IMR-90 (cell line): ENCODE measurements around the gene ZNF559. TPM values are rescaled to one million over a fixed set of nuclear protein-coding genes. Genes with fewer than 3 reads are reported as not detected.

ENCODE experiments used
- ATAC-seq: fragments of 200-7000 bp; cut with Tn5 transposase; 2 replicates; pipeline ENCODE4 v1.9.1; 2020; ENCODE audit warnings: low read depth, mild to moderate bottlenecking, moderate library complexity
- BruUV-seq: library from RNA; stranded (reverse); fragments of 400-500 nt; replicated peaks from 2 replicates; lab custom pipeline; 2021; lab: Mats Ljungman, UMichigan
- CTCF ChIA-PET: fragments of 300-600 bp; formaldehyde crosslinking; extraction: SDS; loops from one replicate; lab custom pipeline; 2021; ENCODE audit warnings: antibody characterized with exemption; lab: Yijun Ruan, JAX
- POLR2A ChIA-PET: fragments of 300-600 bp; sonication (Branson Sonifier 250); formaldehyde crosslinking; loops from one replicate; lab custom pipeline; 2022; ENCODE audit warnings: antibody characterized with exemption; ENCODE audit not compliant: unreplicated experiment; lab: Charles Lee
- DNase-seq: peaks from one replicate; pipeline ENCODE4 v3.0.0; 2013
- H2AFZ ChIP-seq: replicated peaks from 2 replicates; pipeline ENCODE3; 2013; ENCODE audit warnings: low read length, mild to moderate bottlenecking; ENCODE audit not compliant: poor library complexity
- H2AK5ac ChIP-seq: 2 replicates; pipeline ENCODE4 v1.6.1; 2013; ENCODE audit warnings: low read depth, low read length, inconsistent platforms
- H2AK9ac ChIP-seq: replicated peaks from 2 replicates; pipeline ENCODE3; 2013; ENCODE audit warnings: mild to moderate bottlenecking, low read depth, low read length, moderate library complexity; ENCODE audit not compliant: poor library complexity
- H2BK120ac ChIP-seq: 2 replicates; pipeline ENCODE4 v1.6.1; 2013; ENCODE audit warnings: low read depth, low read length, inconsistent platforms
- H2BK15ac ChIP-seq: 3 replicates; pipeline ENCODE4 v1.6.1; 2013; ENCODE audit warnings: low read depth, low read length, inconsistent platforms
- H2BK20ac ChIP-seq: 2 replicates; pipeline ENCODE4 v1.6.1; 2013; ENCODE audit warnings: low read depth, mild to moderate bottlenecking, inconsistent platforms, low read length, moderate library complexity
- H2BK5ac ChIP-seq: 2 replicates; pipeline ENCODE4 v1.6.1; 2013; ENCODE audit warnings: mild to moderate bottlenecking, low read depth, low read length, inconsistent platforms; ENCODE audit not compliant: poor library complexity, severe bottlenecking
- H3K14ac ChIP-seq: replicated peaks from 2 replicates; pipeline ENCODE4 v1.6.1; 2013; ENCODE audit warnings: low read depth, low read length, inconsistent platforms
- H3K18ac ChIP-seq: 2 replicates; pipeline ENCODE4 v1.6.1; 2013; ENCODE audit warnings: low read depth, low read length, control low read depth
- H3K23ac ChIP-seq: 2 replicates; pipeline ENCODE4 v1.6.1; 2013; ENCODE audit warnings: low read depth, low read length, inconsistent platforms
- H3K27ac ChIP-seq: 2 replicates; pipeline ENCODE4 v1.5.1; 2013; ENCODE audit warnings: mild to moderate bottlenecking, control low read depth, low read length; ENCODE audit not compliant: insufficient read depth
- H3K27me3 ChIP-seq: 2 replicates; pipeline ENCODE4 v1.6.1; 2013; ENCODE audit warnings: low read length; ENCODE audit not compliant: control insufficient read depth, insufficient read depth
- H3K36me3 ChIP-seq: 2 replicates; pipeline ENCODE4 v1.6.1; 2013; ENCODE audit warnings: low read length, mixed read lengths; ENCODE audit not compliant: control insufficient read depth, insufficient read depth
- H3K4ac ChIP-seq: 2 replicates; pipeline ENCODE4 v1.6.1; 2013; ENCODE audit warnings: low read depth, low read length, inconsistent platforms
- H3K4me1 ChIP-seq: 2 replicates; pipeline ENCODE4 v1.6.1; 2013; ENCODE audit warnings: low read length, mixed read lengths; ENCODE audit not compliant: control insufficient read depth, insufficient read depth
- H3K4me2 ChIP-seq: 2 replicates; pipeline ENCODE4 v1.6.1; 2013; ENCODE audit warnings: low read depth, mild to moderate bottlenecking, control low read depth, low read length, moderate library complexity
- H3K4me3 ChIP-seq: 2 replicates; pipeline ENCODE4 v1.5.1; 2013; ENCODE audit warnings: low read depth, mild to moderate bottlenecking, control low read depth, low read length, moderate library complexity; ENCODE audit not compliant: insufficient read depth
- H3K56ac ChIP-seq: 2 replicates; pipeline ENCODE4 v1.6.1; 2013; ENCODE audit warnings: low read length, inconsistent platforms; ENCODE audit not compliant: insufficient read depth; ENCODE audit errors: extremely low read depth
- H3K79me1 ChIP-seq, 2 experiments: 2 replicates each; pipeline ENCODE4 v1.6.1; 2013; ENCODE audit warnings: low read length in 2 of 2, inconsistent platforms in 1 of 2, low read depth in 1 of 2
- H3K9ac ChIP-seq: 2 replicates; pipeline ENCODE4 v1.6.1; 2013; ENCODE audit warnings: low read depth, low read length, control low read depth
- H3K9me1 ChIP-seq: 2 replicates; pipeline ENCODE4 v1.6.1; 2013; ENCODE audit warnings: low read length, inconsistent platforms; ENCODE audit not compliant: insufficient read depth
- H3K9me3 ChIP-seq: 2 replicates; pipeline ENCODE4 v1.6.1; 2013; ENCODE audit warnings: low read length; ENCODE audit not compliant: control insufficient read depth, insufficient read depth
- H4K20me1 ChIP-seq: 2 replicates; pipeline ENCODE4 v1.6.1; 2013; ENCODE audit warnings: low read length, inconsistent platforms; ENCODE audit not compliant: insufficient read depth
- H4K5ac ChIP-seq: 2 replicates; pipeline ENCODE4 v1.6.1; 2013; ENCODE audit warnings: mild to moderate bottlenecking, low read depth, low read length, control low read depth
- H4K8ac ChIP-seq, 2 experiments: 2 replicates each; pipeline ENCODE4 v1.6.1; 2013; ENCODE audit warnings: low read depth in 2 of 2, low read length in 2 of 2, control low read depth in 1 of 2, inconsistent platforms in 1 of 2
- H4K91ac ChIP-seq: 2 replicates; pipeline ENCODE4 v1.6.1; 2013; ENCODE audit warnings: low read depth, low read length, inconsistent platforms; ENCODE audit not compliant: insufficient read depth
- BHLHE40 ChIP-seq: fragments of 150-350 bp; IDR thresholded peaks from 2 replicates; pipeline ENCODE4 v1.6.1; 2016; ENCODE audit warnings: mild to moderate bottlenecking, low read depth, low read length
- CEBPB ChIP-seq: IDR thresholded peaks from 2 replicates; pipeline ENCODE4 v1.6.1; 2012; ENCODE audit warnings: low read depth, low read length, improper control_type of control experiment
- CHD1 ChIP-seq: IDR thresholded peaks from 2 replicates; pipeline ENCODE4 v1.6.1; 2012; ENCODE audit warnings: low read depth, low read length, improper control_type of control experiment
- FOS ChIP-seq: fragments of 150-350 bp; IDR thresholded peaks from 2 replicates; pipeline ENCODE4 v1.6.1; 2016; ENCODE audit warnings: low read depth, low read length
- MAFK ChIP-seq: IDR thresholded peaks from 2 replicates; pipeline ENCODE4 v1.6.1; 2012; ENCODE audit warnings: low read depth, low read length, improper control_type of control experiment
- MAZ ChIP-seq: IDR thresholded peaks from 2 replicates; pipeline ENCODE4 v1.6.1; 2012; ENCODE audit warnings: low read depth, mild to moderate bottlenecking, low read length, improper control_type of control experiment, moderate library complexity, borderline replicate concordance
- MXI1 ChIP-seq: IDR thresholded peaks from 2 replicates; pipeline ENCODE4 v1.6.1; 2012; ENCODE audit warnings: low read depth, mild to moderate bottlenecking, low read length, moderate library complexity, borderline replicate concordance
- NFE2L2 ChIP-seq: fragments of 150-350 bp; IDR thresholded peaks from 2 replicates; pipeline ENCODE4 v1.6.1; 2016; ENCODE audit warnings: low read depth, mild to moderate bottlenecking, low read length
- POLR2A ChIP-seq: IDR thresholded peaks from 2 replicates; pipeline ENCODE4 v1.6.1; 2012; ENCODE audit warnings: mild to moderate bottlenecking, low read depth, low read length
- RAD21 ChIP-seq: IDR thresholded peaks from 2 replicates; pipeline ENCODE4 v1.6.1; 2012; ENCODE audit warnings: low read length, improper control_type of control experiment
- RCOR1 ChIP-seq: IDR thresholded peaks from 2 replicates; pipeline ENCODE4 v1.6.1; 2012; ENCODE audit warnings: mild to moderate bottlenecking, low read length, improper control_type of control experiment; ENCODE audit not compliant: insufficient replicate concordance
- RFX5 ChIP-seq: IDR thresholded peaks from 2 replicates; pipeline ENCODE4 v1.8.0; 2012; ENCODE audit warnings: low read depth, mild to moderate bottlenecking, low read length, moderate library complexity
- SMC3 ChIP-seq: fragments of 150-350 bp; IDR thresholded peaks from 2 replicates; pipeline ENCODE4 v1.6.1; 2016; ENCODE audit warnings: low read depth, mild to moderate bottlenecking, antibody characterized with exemption, low read length, moderate library complexity
- WGBS, 2 experiments: methylation state at CpG; one replicate each; pipeline versions ENCODE4 v1.1.5 to v1.1.7; 2013; ENCODE audit warnings: missing lambda C conversion rate in 2 of 2; ENCODE audit not compliant: insufficient read length in 1 of 2; ENCODE audit errors: extremely low coverage in 2 of 2; 5-methylcytosine and 5-hydroxymethylcytosine counted together
- dilution Hi-C: fragments of 300-500 bp; cut with HindIII; formaldehyde crosslinking; loops from one replicate; pipeline ENCODE4 v1.14.3; 2018; ENCODE audit warnings: low sequenced_read_pairs; ENCODE audit not compliant: unreplicated experiment
- in situ Hi-C: fragments of 300-500 bp; cut with MboI; formaldehyde crosslinking; loops from 3 replicates; pipeline ENCODE4 v1.14.3; 2019; ENCODE audit warnings: low sequenced_read_pairs, inconsistent platforms, mixed read lengths
- intact Hi-C: fragments of 100-400 bp; cut with micrococcal nuclease; formaldehyde crosslinking; loops from 2 replicates; pipeline ENCODE4 v1.10.0; 2022
- polyA plus RNA-seq, 3 experiments: library from polyadenylated mRNA; depleted of rRNA; stranded (reverse); fragments of >200 nt; gene quantifications; 2 replicates each; pipeline ENCODE4 v1.2.3, GENCODE V29; 2012; ENCODE audit warnings: low replicate concordance in 1 of 3
- total RNA-seq: library from RNA; depleted of rRNA; stranded (reverse); fragments of >200 nt; gene quantifications from 2 replicates; pipeline ENCODE4 v1.2.3, GENCODE V29; 2012
- TF ChIP-seq, protein P1 (sequence below): fragments of 150-350 bp; IDR thresholded peaks from 2 replicates; pipeline ENCODE4 v1.6.1; 2017; ENCODE audit warnings: mild to moderate bottlenecking, antibody characterized with exemption, low read length, low read depth
- TF ChIP-seq, protein P2 (sequence below): fragments of 150-350 bp; IDR thresholded peaks from 2 replicates; pipeline ENCODE4 v1.6.1; 2016; ENCODE audit warnings: low read depth, mild to moderate bottlenecking, low read length, moderate library complexity, borderline replicate concordance
- TF ChIP-seq, protein P3 (sequence below): conservative IDR thresholded peaks from 2 replicates; pipeline ENCODE4 v1.5.1; 2012; ENCODE audit warnings: mild to moderate bottlenecking, low read depth, low read length, improper control_type of control experiment

Gene ZNF559
- total and polyA plus RNA-seq, 2 of the 4 experiments (the other 2 are of a cell fraction), result 8.8 to 9.9 TPM

DNA sequence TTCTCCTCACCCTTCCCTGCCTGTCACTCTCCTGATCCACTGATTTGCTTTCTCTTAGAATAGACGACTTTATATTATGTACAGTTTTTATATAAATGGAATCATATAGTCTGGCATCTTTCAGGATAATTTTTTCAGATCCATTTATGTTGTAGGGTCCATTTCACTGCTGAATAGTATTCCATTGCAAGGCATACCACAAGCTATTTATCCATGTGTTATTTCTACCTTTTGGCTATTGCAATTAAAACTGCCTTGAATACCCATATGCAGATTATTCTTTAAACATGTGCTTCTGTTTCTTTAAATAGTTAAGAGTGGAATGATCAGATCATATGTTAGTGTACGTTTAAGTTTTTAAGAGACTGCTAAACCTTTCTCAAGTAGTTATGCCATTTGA lies 21.0 kb downstream of the ZNF559 start:
- Histone ChIP-seq H2BK120ac (no peak overlapping the region), H2AK9ac (no peak overlapping the region), H3K4ac (no peak overlapping the region), H3K36me3 (peaks cover 12% of the 10 kb centered on the region), H3K27ac (no peak overlapping the region), H3K56ac (no peak overlapping the region), H3K4me3 (no peak overlapping the region), H3K14ac (no peak overlapping the region), H3K4me2 (no peak overlapping the region), H3K79me1 (no peaks in the 10 kb centered on the region), H3K9ac (no peak overlapping the region), H2AK5ac (no peak overlapping the region), H4K8ac (no peak overlapping the region), H2BK20ac (no peak overlapping the region), H3K23ac (no peak overlapping the region), H4K91ac (no peak overlapping the region), H3K27me3 (no peaks in the 10 kb centered on the region), H3K18ac (no peak overlapping the region), H3K9me3 (peaks cover 64% of the 10 kb centered on the region), H4K5ac (no peak overlapping the region), H2AFZ (no peak overlapping the region), H2BK5ac (no peak overlapping the region), H3K9me1 (no peaks in the 10 kb centered on the region), H3K4me1 (no peaks in the 10 kb centered on the region), H4K20me1 (no peaks in the 10 kb centered on the region), H2BK15ac (no peak overlapping the region)
- ATAC-seq, result no peak
- ChIA-PET CTCF (no interaction called here), POLR2A (no interaction called here)
- TF ChIP-seq RCOR1 (no peak), RAD21 (no peak), SMC3 (no peak), POLR2A (no peak), BHLHE40 (no peak), MAFK (no peak), FOS (no peak), RFX5 (no peak), CEBPB (no peak), NFE2L2 (no peak), MAZ (no peak), MXI1 (no peak), CHD1 (no peak)
- TF ChIP-seq, protein P1, sequence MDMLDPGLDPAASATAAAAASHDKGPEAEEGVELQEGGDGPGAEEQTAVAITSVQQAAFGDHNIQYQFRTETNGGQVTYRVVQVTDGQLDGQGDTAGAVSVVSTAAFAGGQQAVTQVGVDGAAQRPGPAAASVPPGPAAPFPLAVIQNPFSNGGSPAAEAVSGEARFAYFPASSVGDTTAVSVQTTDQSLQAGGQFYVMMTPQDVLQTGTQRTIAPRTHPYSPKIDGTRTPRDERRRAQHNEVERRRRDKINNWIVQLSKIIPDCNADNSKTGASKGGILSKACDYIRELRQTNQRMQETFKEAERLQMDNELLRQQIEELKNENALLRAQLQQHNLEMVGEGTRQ, result no peak
- TF ChIP-seq, protein P2, sequence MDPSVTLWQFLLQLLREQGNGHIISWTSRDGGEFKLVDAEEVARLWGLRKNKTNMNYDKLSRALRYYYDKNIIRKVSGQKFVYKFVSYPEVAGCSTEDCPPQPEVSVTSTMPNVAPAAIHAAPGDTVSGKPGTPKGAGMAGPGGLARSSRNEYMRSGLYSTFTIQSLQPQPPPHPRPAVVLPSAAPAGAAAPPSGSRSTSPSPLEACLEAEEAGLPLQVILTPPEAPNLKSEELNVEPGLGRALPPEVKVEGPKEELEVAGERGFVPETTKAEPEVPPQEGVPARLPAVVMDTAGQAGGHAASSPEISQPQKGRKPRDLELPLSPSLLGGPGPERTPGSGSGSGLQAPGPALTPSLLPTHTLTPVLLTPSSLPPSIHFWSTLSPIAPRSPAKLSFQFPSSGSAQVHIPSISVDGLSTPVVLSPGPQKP, result no peak
- TF ChIP-seq, protein P3, sequence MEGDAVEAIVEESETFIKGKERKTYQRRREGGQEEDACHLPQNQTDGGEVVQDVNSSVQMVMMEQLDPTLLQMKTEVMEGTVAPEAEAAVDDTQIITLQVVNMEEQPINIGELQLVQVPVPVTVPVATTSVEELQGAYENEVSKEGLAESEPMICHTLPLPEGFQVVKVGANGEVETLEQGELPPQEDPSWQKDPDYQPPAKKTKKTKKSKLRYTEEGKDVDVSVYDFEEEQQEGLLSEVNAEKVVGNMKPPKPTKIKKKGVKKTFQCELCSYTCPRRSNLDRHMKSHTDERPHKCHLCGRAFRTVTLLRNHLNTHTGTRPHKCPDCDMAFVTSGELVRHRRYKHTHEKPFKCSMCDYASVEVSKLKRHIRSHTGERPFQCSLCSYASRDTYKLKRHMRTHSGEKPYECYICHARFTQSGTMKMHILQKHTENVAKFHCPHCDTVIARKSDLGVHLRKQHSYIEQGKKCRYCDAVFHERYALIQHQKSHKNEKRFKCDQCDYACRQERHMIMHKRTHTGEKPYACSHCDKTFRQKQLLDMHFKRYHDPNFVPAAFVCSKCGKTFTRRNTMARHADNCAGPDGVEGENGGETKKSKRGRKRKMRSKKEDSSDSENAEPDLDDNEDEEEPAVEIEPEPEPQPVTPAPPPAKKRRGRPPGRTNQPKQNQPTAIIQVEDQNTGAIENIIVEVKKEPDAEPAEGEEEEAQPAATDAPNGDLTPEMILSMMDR, result no peak
- in situ Hi-C loops, result no loop called here
- no CpG with 5 or more reads among the region's 2 CpGs for WGBS, 2 experiments
- no peak for DNase-seq
- BruUV-seq, result no TSS peak
- dilution Hi-C loops, result no loop called here
- intact Hi-C loops, result no loop called here
